Gastroesophageal sphincter (tissue), 3 donors: ENCODE data around the gene PROM2.

Experiments used
- CTCF ChIP-seq, 4 experiments: fragments of 200-600 bp in 2 of 4; fragments of 450-650 bp in 2 of 4; sonication (generic) in 1 of 4; IDR thresholded peaks; one replicate each; pipeline ENCODE4 v1.5.1; 2017 to 2019; ENCODE audit warnings: antibody characterized with exemption in 4 of 4, mild to moderate bottlenecking in 2 of 4, moderate library complexity in 2 of 4
- EP300 ChIP-seq: sonication (generic); formaldehyde crosslinking; IDR thresholded peaks from one replicate; pipeline ENCODE4 v1.6.1; 2017; ENCODE audit warnings: antibody characterized with exemption, mild to moderate bottlenecking
- POLR2A ChIP-seq, 2 donors: fragments of 450-650 bp; IDR thresholded peaks; one replicate each; pipeline ENCODE4 v1.6.1; 2017; ENCODE audit warnings: antibody characterized with exemption in 2 of 2, mild to moderate bottlenecking in 2 of 2, moderate library complexity in 1 of 2
- POLR2AphosphoS5 ChIP-seq: sonication (generic); formaldehyde crosslinking; IDR thresholded peaks from one replicate; pipeline ENCODE4 v1.6.1; 2017; ENCODE audit warnings: antibody characterized with exemption

- TF ChIP-seq CTCF (IDR thresholded peaks at IDR 0.05) = no peak
- no peak for TF ChIP-seq POLR2AphosphoS5
- no peak for TF ChIP-seq EP300
- TF ChIP-seq POLR2A (IDR thresholded peaks at IDR 0.05) = no peak
These were observed 39.3 kb downstream of the PROM2 start for GRCh38 chr2:95313296-95314131.
